Ascending aorta (tissue), 2 donors: Measurements from ENCODE around the gene NCKAP5. TPM values are rescaled to one million over a fixed set of nuclear protein-coding genes. Genes with fewer than 3 reads are reported as not detected.

Experiments used
- DNase-seq, 2 donors: peaks; one replicate each; pipeline ENCODE4 v3.0.0-alpha.2; 2019; ENCODE audit warnings: low spot score in 2 of 2
- H3K27ac ChIP-seq, 2 donors: fragments of 200-600 bp; sonication (generic); one replicate each; pipeline ENCODE4 v1.5.1; 2016 to 2017; ENCODE audit warnings: mild to moderate bottlenecking in 1 of 2
- H3K27me3 ChIP-seq: fragments of 200-600 bp; sonication (generic); one replicate; pipeline ENCODE4 v1.5.1; 2017
- H3K36me3 ChIP-seq, 2 donors: fragments of 200-600 bp; sonication (generic); one replicate each; pipeline ENCODE4 v1.5.1; 2016
- H3K4me1 ChIP-seq, 2 donors: fragments of 200-600 bp; sonication (generic); one replicate each; pipeline ENCODE4 v1.5.1; 2016 to 2017; ENCODE audit warnings: mild to moderate bottlenecking in 1 of 2
- H3K4me3 ChIP-seq, 2 donors: fragments of 200-600 bp; sonication (generic); one replicate each; pipeline ENCODE4 v1.5.1; 2016 to 2017; ENCODE audit warnings: mild to moderate bottlenecking in 1 of 2
- H3K9me3 ChIP-seq, 2 donors: fragments of 200-600 bp; sonication (generic); one replicate each; pipeline ENCODE4 v1.5.1; 2016
- CTCF ChIP-seq, 3 experiments: fragments of 200-600 bp in 2 of 3; fragments of 450-650 bp in 1 of 3; sonication (generic) in 2 of 3; IDR thresholded peaks; one replicate each; pipeline ENCODE4 v1.5.1; 2016 to 2019; ENCODE audit warnings: antibody characterized with exemption in 3 of 3, mild to moderate bottlenecking in 1 of 3, moderate library complexity in 1 of 3
- intact Hi-C: fragments of 100-400 bp; cut with DNase I; formaldehyde crosslinking; loops from one replicate; pipeline ENCODE4 v1.15.1; 2023
- total RNA-seq: library from RNA; depleted of rRNA; stranded (reverse); fragments of >200 nt; gene quantifications from one replicate; pipeline ENCODE4 v1.1.0, GENCODE V29; 2016

Gene NCKAP5
- total RNA-seq, 1 donor from 2014 or later: 0.75 TPM

- no peak for TF ChIP-seq CTCF (IDR thresholded peaks at IDR 0.05)
- Histone ChIP-seq H3K27me3 (no peaks in the 10 kb centered on the region), H3K4me1 (no peaks in the 10 kb centered on the region), H3K4me3 (no peak overlapping the region), H3K9me3 (no peaks in the 10 kb centered on the region), H3K27ac (no peak overlapping the region), H3K36me3 (no peaks in the 10 kb centered on the region)
- intact Hi-C loops: no loop called here
- no peak for DNase-seq
Observed at GRCh38 chr2:133574620-133575019, 6.4 kb upstream of the NCKAP5 start.

- H3K27ac ChIP-seq: no peak overlapping the region
- no peak for TF ChIP-seq CTCF (IDR thresholded peaks at IDR 0.05)
- no peak for DNase-seq
- intact Hi-C loops: no loop called here
- H3K36me3 ChIP-seq: no peaks in the 10 kb centered on the region
- no peaks in the 10 kb centered on the region for H3K4me1 ChIP-seq
- no peaks in the 10 kb centered on the region for H3K9me3 ChIP-seq
- no peaks in the 10 kb centered on the region for H3K27me3 ChIP-seq
- no peak overlapping the region for H3K4me3 ChIP-seq
Observed at GRCh38 chr2:133574186-133574585, 5.9 kb upstream of the NCKAP5 start.

GRCh38 chr2:133573491-133574162 is 5.4 kb upstream of the NCKAP5 start:
- Histone ChIP-seq H3K27ac (no peak overlapping the region), H3K4me1 (no peaks in the 10 kb centered on the region), H3K36me3 (no peaks in the 10 kb centered on the region), H3K27me3 (no peaks in the 10 kb centered on the region), H3K9me3 (no peaks in the 10 kb centered on the region), H3K4me3 (no peak overlapping the region)
- intact Hi-C loops: no loop called here
- DNase-seq: no peak
- TF ChIP-seq CTCF (IDR thresholded peaks at IDR 0.05): no peak

- no peaks in the 10 kb centered on the region for H3K9me3 ChIP-seq
- H3K36me3 ChIP-seq: no peaks in the 10 kb centered on the region
- H3K27me3 ChIP-seq: no peaks in the 10 kb centered on the region
- no peak for DNase-seq
- H3K27ac ChIP-seq: no peak overlapping the region
- H3K4me1 ChIP-seq: no peaks in the 10 kb centered on the region
- intact Hi-C loops: no loop called here
- H3K4me3 ChIP-seq: no peak overlapping the region
- TF ChIP-seq CTCF (IDR thresholded peaks at IDR 0.05): no peak
Observed at GRCh38 chr2:133571249-133571648, 3.0 kb upstream of the NCKAP5 start.

GRCh38 chr2:133570542-133570941 is 2.3 kb upstream of the NCKAP5 start:
- H3K27ac ChIP-seq: no peak overlapping the region
- TF ChIP-seq CTCF (IDR thresholded peaks at IDR 0.05): no peak
- intact Hi-C loops: no loop called here
- no peak for DNase-seq
- H3K36me3 ChIP-seq: no peaks in the 10 kb centered on the region
- H3K4me1 ChIP-seq: no peaks in the 10 kb centered on the region
- H3K4me3 ChIP-seq: no peak overlapping the region
- no peaks in the 10 kb centered on the region for H3K27me3 ChIP-seq
- no peaks in the 10 kb centered on the region for H3K9me3 ChIP-seq
